ENCODE measurements around the gene FLRT2. TPM values are rescaled to one million over a fixed set of nuclear protein-coding genes. Genes with fewer than 3 reads are reported as not detected.

Gene FLRT2
- total and polyA plus RNA-seq, 2 of the 4 experiments (the other 2 are of a cell fraction): 10.2 to 13.1 TPM

GRCh38 chr14:85597701-85598100, 67.8 kb downstream of the FLRT2 start:
- Histone ChIP-seq H2AK5ac (ENCODE audit: low read depth, low read length) (no peak overlapping the region), H3K27ac (ENCODE audit: insufficient read depth, low read length) (no peak overlapping the region), H3K4me3 (ENCODE audit: insufficient read depth, low read depth, low read length) (no peak overlapping the region), H3K4me2 (ENCODE audit: low read depth, low read length) (no peak overlapping the region), H3K27me3 (ENCODE audit: control insufficient read depth, insufficient read depth, low read length) (no peaks in the 10 kb centered on the region), H3K79me1 (ENCODE audit: low read depth in 1 of 2, low read length in 2 of 2) (no peaks in the 10 kb centered on the region; a peak in 1 of 4 replicates), H2BK5ac (ENCODE audit: low read depth, low read length, poor library complexity, severe bottlenecking) (no peak overlapping the region), H4K20me1 (ENCODE audit: insufficient read depth, low read length) (no peaks in the 10 kb centered on the region), H3K23ac (ENCODE audit: low read depth, low read length) (no peak overlapping the region), H3K9me3 (ENCODE audit: control insufficient read depth, insufficient read depth, low read length) (no peaks in the 10 kb centered on the region), H4K5ac (ENCODE audit: low read depth, low read length) (no peak overlapping the region), H2AK9ac (replicated peaks; ENCODE audit: low read depth, low read length, poor library complexity) (no peak overlapping the region), H4K91ac (ENCODE audit: insufficient read depth, low read depth, low read length) (no peak overlapping the region), H2BK120ac (ENCODE audit: low read depth, low read length) (no peak overlapping the region), H2BK15ac (ENCODE audit: low read depth, low read length) (no peak overlapping the region), H3K36me3 (ENCODE audit: control insufficient read depth, insufficient read depth, low read length) (no peaks in the 10 kb centered on the region; the same call in 1 of the 2 replicates), H2BK20ac (ENCODE audit: low read depth, low read length) (no peak overlapping the region), H3K9me1 (ENCODE audit: insufficient read depth, low read length) (no peaks in the 10 kb centered on the region; the same call in 1 of the 2 replicates), H3K4ac (ENCODE audit: low read depth, low read length) (no peak overlapping the region), H3K56ac (ENCODE audit: extremely low read depth, insufficient read depth, low read length) (no peak overlapping the region), H2AFZ (replicated peaks; ENCODE audit: low read length, poor library complexity) (no peak overlapping the region), H3K9ac (ENCODE audit: low read depth, low read length) (no peak overlapping the region), H4K8ac (ENCODE audit: low read depth in 2 of 2, low read length in 2 of 2) (no peak overlapping the region), H3K18ac (ENCODE audit: low read depth, low read length) (no peak overlapping the region), H3K4me1 (ENCODE audit: control insufficient read depth, insufficient read depth, low read length) (no peaks in the 10 kb centered on the region; the same call in 1 of the 2 replicates), H3K14ac (replicated peaks; ENCODE audit: low read depth, low read length) (0 out of 2 replicates have a peak overlapping the region, but pooled peaks have one; percentile 26)
- BruUV-seq (replicated peaks): no TSS peak
- intact Hi-C loops (cut with micrococcal nuclease) (no loop called here), in situ Hi-C loops (cut with MboI; ENCODE audit: low sequenced_read_pairs) (no loop called here), dilution Hi-C loops (cut with HindIII; ENCODE audit: low sequenced_read_pairs, unreplicated experiment) (no loop called here)
- POLR2A ChIA-PET (ENCODE audit: unreplicated experiment): no interaction called here
- CTCF ChIA-PET: interaction anchor here (1.0 to 1.8 kb wide), 3 partner anchors 10 to 14 kb away, joined by 3 to 8 read pairs (median 3); no protein-coding TSS in a partner anchor
- DNase-seq (no peak), ATAC-seq (ENCODE audit: low read depth) (no peak; the same call in 1 of the 2 replicates)
- no CpG with 5 or more reads among the region's 3 CpGs for WGBS, 2 experiments (ENCODE audit: extremely low coverage in 2 of 2, insufficient read length in 1 of 2)
- no peak for TF ChIP-seq FOS (IDR thresholded peaks at IDR 0.05; ENCODE audit: low read depth, low read length)
- TF ChIP-seq RAD21 (IDR thresholded peaks at IDR 0.05; ENCODE audit: low read length): no peak
- TF ChIP-seq NFE2L2 (IDR thresholded peaks at IDR 0.05; ENCODE audit: low read depth, low read length): no peak
- no peak for TF ChIP-seq USF2 (IDR thresholded peaks at IDR 0.05; ENCODE audit: low read depth, low read length)
- TF ChIP-seq CTCF (conservative IDR thresholded peaks at IDR 0.05; ENCODE audit: low read depth, low read length): no peak
- no peak for TF ChIP-seq POLR2A (IDR thresholded peaks at IDR 0.05; ENCODE audit: low read depth, low read length)
- no peak for TF ChIP-seq BHLHE40 (IDR thresholded peaks at IDR 0.05; ENCODE audit: low read depth, low read length)
- no peak for TF ChIP-seq ELK1 (IDR thresholded peaks at IDR 0.05; ENCODE audit: borderline replicate concordance, low read depth, low read length)
